Urinary bladder (tissue), 4 donors: ENCODE data around the gene NFKB1. TPM values are rescaled to one million over a fixed set of nuclear protein-coding genes. Genes with fewer than 3 reads are reported as not detected.
"Not testable (repeated sequence)": the region's sequence is repeated elsewhere in the genome, so short reads cannot be mapped to it uniquely, and the experiment has no call there.

Experiments
- DNase-seq: peaks from one replicate; pipeline ENCODE4 v3.0.0-alpha.2; 2015; ENCODE audit errors: extremely low spot score
- H3K27ac ChIP-seq: one replicate; pipeline ENCODE4 v1.5.1; 2013; ENCODE audit warnings: low read depth, mild to moderate bottlenecking, moderate library complexity
- H3K36me3 ChIP-seq: one replicate; pipeline ENCODE4 v1.6.1; 2013; ENCODE audit warnings: mild to moderate bottlenecking, moderate library complexity; ENCODE audit not compliant: insufficient read depth
- H3K4me1 ChIP-seq: one replicate; pipeline ENCODE4 v1.6.1; 2013; ENCODE audit warnings: mild to moderate bottlenecking, moderate library complexity; ENCODE audit not compliant: insufficient read depth
- H3K4me3 ChIP-seq: one replicate; pipeline ENCODE4 v1.5.1; 2013; ENCODE audit warnings: low read depth, low read length
- whole genome bisulfite sequencing: extraction: QIAGEN DNeasy Blood & Tissue Kit; methylation state at CpG from one replicate; pipeline ENCODE4 v1.1.7; 2013; 5-methylcytosine and 5-hydroxymethylcytosine counted together
- polyA plus RNA-seq: library from polyadenylated mRNA; stranded (reverse); fragments of 200-250 nt; gene quantifications from one replicate; pipeline ENCODE4 v1.2.3, GENCODE V29; 2013
- total RNA-seq: library from RNA; depleted of rRNA; stranded (reverse); fragments of >200 nt; gene quantifications from one replicate; pipeline ENCODE4 v1.2.3, GENCODE V29; 2014
- donor health status: healthy with polysubstance abuse.
- donor health status: healthy.

Gene NFKB1
- total and polyA plus RNA-seq, 2 donors, result 29.4 to 38.4 TPM

GRCh38 chr4:102570211-102570610 lies 69.1 kb downstream of the NFKB1 start:
- H3K27ac ChIP-seq, result not testable (repeated sequence)

DNA sequence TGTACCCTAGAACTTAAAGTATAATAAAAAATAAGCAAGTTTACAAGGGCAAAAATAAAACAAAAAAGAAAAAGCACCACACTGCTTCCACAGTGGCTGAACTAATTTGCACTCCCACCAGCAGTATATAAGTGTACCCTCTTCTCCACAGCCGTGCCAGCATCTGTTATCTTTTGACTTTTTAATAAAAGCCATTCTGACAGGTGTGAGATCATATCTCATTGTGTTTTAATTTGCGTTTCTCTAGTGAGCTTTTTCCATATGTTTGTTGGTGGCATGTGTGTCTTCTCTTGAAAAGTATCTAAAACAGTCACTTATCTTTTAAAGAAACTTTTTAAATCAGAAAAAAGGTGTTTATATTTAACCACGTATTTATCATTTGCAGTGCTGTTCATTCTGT lies 71.3 kb downstream of the NFKB1 start:
- no peaks in the 10 kb centered on the region for H3K4me1 ChIP-seq
- DNase-seq, result no peak
- H3K36me3 ChIP-seq, result no peaks in the 10 kb centered on the region
- H3K4me3 ChIP-seq, result no peak overlapping the region
- H3K27ac ChIP-seq, result no peak overlapping the region
- WGBS, result 78% methylated on average over 3 of the region's 3 CpGs

More at GRCh38 chr4:102570211-102570610, 69.1 kb downstream of the NFKB1 start:
- not testable (repeated sequence) for H3K4me3 ChIP-seq, DNase-seq, H3K36me3 ChIP-seq, H3K4me1 ChIP-seq
- WGBS, result 96% methylated on average over 1 of the region's 1 CpG

- Histone ChIP-seq H3K27ac (no peak overlapping the region), H3K4me3 (no peak overlapping the region), H3K4me1 (no peaks in the 10 kb centered on the region), H3K36me3 (no peaks in the 10 kb centered on the region)
- no peak for DNase-seq
- WGBS, result 56% methylated on average over 2 of the region's 2 CpGs
These were observed 73.2 kb downstream of the NFKB1 start for GRCh38 chr4:102574317-102574716.

GRCh38 chr4:102575369-102576129 lies 74.4 kb downstream of the NFKB1 start:
- no peak overlapping the region for H3K27ac ChIP-seq
- H3K4me1 ChIP-seq, result no peaks in the 10 kb centered on the region
- H3K4me3 ChIP-seq, result no peak overlapping the region
- H3K36me3 ChIP-seq, result peaks cover 3% of the 10 kb centered on the region
- 81% methylated on average over 6 of the region's 6 CpGs for WGBS
- no peak for DNase-seq

- Histone ChIP-seq H3K4me1 (no peaks in the 10 kb centered on the region), H3K27ac (no peak overlapping the region), H3K4me3 (no peak overlapping the region), H3K36me3 (peaks cover 3% of the 10 kb centered on the region)
- no peak for DNase-seq
- 83% methylated on average over 3 of the region's 3 CpGs for WGBS
These were observed 77.1 kb downstream of the NFKB1 start for GRCh38 chr4:102578270-102578669.

GRCh38 chr4:102578819-102579218 lies 77.7 kb downstream of the NFKB1 start:
- WGBS, result 68% methylated on average over 8 of the region's 8 CpGs
- no peaks in the 10 kb centered on the region for H3K4me1 ChIP-seq
- DNase-seq, result no peak
- peaks cover 3% of the 10 kb centered on the region for H3K36me3 ChIP-seq
- H3K4me3 ChIP-seq, result no peak overlapping the region
- no peak overlapping the region for H3K27ac ChIP-seq

DNA sequence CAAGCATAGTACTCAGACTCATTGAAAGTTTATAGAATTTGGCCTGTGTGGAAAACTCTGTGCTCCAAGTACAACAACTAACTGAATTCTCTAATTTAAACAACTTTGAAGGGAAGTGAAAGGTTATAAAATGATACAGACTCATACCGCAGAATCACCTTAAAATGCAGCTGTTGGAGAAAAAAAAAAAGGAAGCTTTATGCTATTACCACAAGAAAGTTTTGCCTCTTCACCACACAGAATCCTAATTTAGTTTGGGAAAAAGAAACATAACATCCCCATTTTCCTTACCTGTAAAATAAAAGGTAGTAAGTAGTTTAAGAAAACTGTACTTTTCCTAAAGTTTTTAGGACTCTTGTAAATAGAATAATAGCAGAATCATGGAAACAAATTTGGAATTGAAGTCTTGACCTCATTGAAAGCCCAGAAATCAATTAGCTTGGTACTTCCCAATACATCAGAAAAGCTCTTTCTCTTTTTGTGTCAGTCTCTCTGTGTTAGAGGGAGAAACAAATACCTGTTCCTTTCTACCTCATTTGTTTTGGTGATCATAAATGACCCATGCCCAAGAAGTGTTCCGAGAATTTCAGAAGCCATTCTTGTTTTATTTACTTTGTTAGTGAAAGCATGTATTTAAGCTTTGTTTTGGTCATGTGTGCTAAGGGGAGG lies 78.8 kb downstream of the NFKB1 start:
- Histone ChIP-seq H3K36me3 (peaks cover 3% of the 10 kb centered on the region), H3K4me1 (no peaks in the 10 kb centered on the region), H3K4me3 (no peak overlapping the region), H3K27ac (no peak overlapping the region)
- WGBS, result 94% methylated on average over 2 of the region's 2 CpGs
- no peak for DNase-seq

DNA sequence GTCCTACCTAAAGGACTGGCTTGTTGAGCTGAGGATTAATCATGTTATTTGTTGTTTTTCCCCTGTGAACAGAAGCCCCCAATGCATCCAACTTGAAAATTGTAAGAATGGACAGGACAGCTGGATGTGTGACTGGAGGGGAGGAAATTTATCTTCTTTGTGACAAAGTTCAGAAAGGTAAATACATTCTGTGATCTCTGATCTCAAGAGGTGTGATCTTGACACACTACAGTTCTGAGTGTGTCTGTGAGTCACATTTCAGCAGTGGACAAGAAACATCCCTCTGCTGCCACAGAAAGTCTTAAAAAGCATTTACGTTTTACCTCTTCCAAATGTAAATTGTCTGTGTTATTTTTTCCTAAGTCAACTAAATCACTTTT lies 79.3 kb downstream of the NFKB1 start:
- Histone ChIP-seq H3K27ac (no peak overlapping the region), H3K4me3 (no peak overlapping the region), H3K4me1 (no peaks in the 10 kb centered on the region), H3K36me3 (peaks cover 3% of the 10 kb centered on the region)
- no peak for DNase-seq
- WGBS, result 58% methylated on average over 1 of the region's 1 CpG

- whole genome bisulfite sequencing, result 67% methylated on average over 1 of the region's 1 CpG
- no peak overlapping the region for H3K27ac ChIP-seq
- no peak overlapping the region for H3K4me3 ChIP-seq
- no peak for DNase-seq
- no peaks in the 10 kb centered on the region for H3K4me1 ChIP-seq
- peaks cover 3% of the 10 kb centered on the region for H3K36me3 ChIP-seq
These were observed 82.9 kb downstream of the NFKB1 start for GRCh38 chr4:102584091-102584490.

GRCh38 chr4:102585329-102585728 lies 84.2 kb downstream of the NFKB1 start:
- H3K27ac ChIP-seq, result no peak overlapping the region
- WGBS, result 92% methylated on average over 2 of the region's 2 CpGs
- H3K36me3 ChIP-seq, result peaks cover 2% of the 10 kb centered on the region

GRCh38 chr4:102586002-102586643 lies 85.0 kb downstream of the NFKB1 start:
- DNase-seq, result no peak
- WGBS, result 92% methylated on average over 4 of the region's 4 CpGs
- no peaks in the 10 kb centered on the region for H3K4me1 ChIP-seq
- no peak overlapping the region for H3K27ac ChIP-seq
- no peaks in the 10 kb centered on the region for H3K36me3 ChIP-seq
- H3K4me3 ChIP-seq, result no peak overlapping the region

More at GRCh38 chr4:102585329-102585728, 84.2 kb downstream of the NFKB1 start:
- Histone ChIP-seq H3K4me1 (no peaks in the 10 kb centered on the region), H3K4me3 (no peak overlapping the region)
- DNase-seq, result no peak

DNA sequence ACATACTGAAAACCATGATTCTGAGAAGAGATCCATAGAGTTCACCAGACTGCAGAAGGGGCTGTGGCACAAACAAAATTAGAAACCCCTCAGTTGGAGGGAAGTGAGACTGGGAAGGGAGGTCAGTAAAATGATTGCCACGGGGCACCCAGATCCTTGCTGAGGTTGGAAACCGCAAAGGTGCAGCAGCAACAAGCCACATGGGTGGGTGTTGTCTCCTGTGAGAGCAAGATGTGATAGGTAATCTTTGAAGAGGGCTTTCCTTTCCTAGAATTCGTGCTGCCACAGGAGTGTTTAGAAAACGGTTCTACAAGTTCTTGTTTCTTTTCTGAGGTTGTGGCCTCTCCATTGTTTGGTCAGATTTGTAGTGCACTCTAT lies 85.5 kb downstream of the NFKB1 start:
- Histone ChIP-seq H3K27ac (no peak overlapping the region), H3K36me3 (no peaks in the 10 kb centered on the region), H3K4me3 (no peak overlapping the region), H3K4me1 (no peaks in the 10 kb centered on the region)
- DNase-seq, result no peak
- WGBS, result 87% methylated on average over 4 of the region's 4 CpGs

DNA sequence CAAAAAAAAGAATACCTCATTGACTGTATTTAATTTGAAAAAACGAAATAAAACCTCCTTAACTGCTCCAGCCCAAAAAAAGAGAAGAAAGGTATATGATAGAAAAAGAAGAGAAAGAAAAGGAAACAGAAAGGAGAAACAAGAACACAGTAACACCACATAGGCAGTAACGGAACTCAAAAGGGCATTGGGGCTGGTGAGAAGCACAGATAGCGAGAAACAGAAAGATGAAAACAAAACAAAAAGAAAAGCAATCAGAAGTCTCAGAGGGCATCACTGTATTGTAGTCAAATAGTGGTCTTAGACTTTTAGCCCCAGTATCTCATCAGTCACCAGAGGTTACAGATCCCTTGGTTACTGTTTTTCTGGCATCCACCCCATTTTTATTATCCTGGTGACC lies 88.6 kb downstream of the NFKB1 start:
- WGBS, result 91% methylated on average over 3 of the region's 3 CpGs
- Histone ChIP-seq H3K27ac (no peak overlapping the region), H3K4me3 (no peak overlapping the region), H3K36me3 (peaks cover 4% of the 10 kb centered on the region), H3K4me1 (no peaks in the 10 kb centered on the region)
- no peak for DNase-seq

GRCh38 chr4:102592256-102592655 lies 91.1 kb downstream of the NFKB1 start:
- Histone ChIP-seq H3K4me3 (no peak overlapping the region), H3K4me1 (no peaks in the 10 kb centered on the region), H3K27ac (no peak overlapping the region), H3K36me3 (peaks cover 4% of the 10 kb centered on the region)
- no peak for DNase-seq
